H1 (cell line): ENCODE data around the gene CACNB2. TPM values are rescaled to one million over a fixed set of nuclear protein-coding genes. Genes with fewer than 3 reads are reported as not detected.
A peak's percentile ranks its signal among the peaks of the same experiment; 100 is the strongest.

Source experiments
- CTCF ChIA-PET: fragments of 300-600 bp; sonication (Branson Sonifier 250); formaldehyde crosslinking; loops from one replicate; lab custom pipeline; 2021; ENCODE audit not compliant: partially characterized antibody; lab: Charles Lee
- POLR2A ChIA-PET: fragments of 300-600 bp; sonication (Branson Sonifier 250); formaldehyde crosslinking; loops from one replicate; lab custom pipeline; 2021; ENCODE audit warnings: inconsistent platforms; ENCODE audit not compliant: partially characterized antibody; lab: Charles Lee
- DNase-seq, 2 experiments: peaks; one replicate each; pipeline versions ENCODE4 v3.0.0 to v3.0.0-alpha.2; 2010 to 2022; ENCODE audit warnings: low spot score in 2 of 2, low read depth in 1 of 2, mixed read lengths in 1 of 2
- FAIRE-seq: peaks from 2 replicates; lab custom pipeline; 2011; peaks lifted over from hg19 to GRCh38; lab: Jason Lieb, UNC
- H2AFZ ChIP-seq: 2 replicates; pipeline ENCODE4 v1.8.1; 2012; ENCODE audit warnings: low read length, inconsistent platforms
- H2AK5ac ChIP-seq: 2 replicates; pipeline ENCODE4 v1.6.1; 2013; ENCODE audit warnings: low read depth, low read length
- H2BK120ac ChIP-seq: replicated peaks from 2 replicates; pipeline ENCODE3; 2013; ENCODE audit warnings: low read depth, low read length, inconsistent platforms
- H2BK12ac ChIP-seq: 2 replicates; pipeline ENCODE4 v1.6.1; 2013; ENCODE audit warnings: low read depth, low read length
- H2BK15ac ChIP-seq: 2 replicates; pipeline ENCODE4 v1.6.1; 2013; ENCODE audit warnings: low read length
- H2BK20ac ChIP-seq: 2 replicates; pipeline ENCODE4 v1.6.1; 2013; ENCODE audit warnings: low read length
- H2BK5ac ChIP-seq: 2 replicates; pipeline ENCODE4 v1.6.1; 2013; ENCODE audit warnings: low read depth, low read length
- H3K14ac ChIP-seq: 2 replicates; pipeline ENCODE4 v1.6.1; 2013; ENCODE audit warnings: inconsistent platforms; ENCODE audit not compliant: insufficient read length
- H3K18ac ChIP-seq: 2 replicates; pipeline ENCODE4 v1.6.1; 2013; ENCODE audit warnings: low read length; ENCODE audit errors: extremely low read depth
- H3K23ac ChIP-seq: 2 replicates; pipeline ENCODE4 v1.6.1; 2013; ENCODE audit warnings: inconsistent platforms; ENCODE audit not compliant: insufficient read length
- H3K23me2 ChIP-seq: 2 replicates; pipeline ENCODE4 v1.6.1; 2013; ENCODE audit warnings: low read depth, low read length
- H3K27ac ChIP-seq: 2 replicates; pipeline ENCODE4 v1.6.1; 2011; ENCODE audit warnings: low read depth, low read length, inconsistent platforms
- H3K27me3 ChIP-seq, 4 experiments: replicated peaks in 1 of 4; 1 replicate in 1 of 4; 2 replicates in 3 of 4; pipeline versions ENCODE4 v1.6.1 to v1.8.1; 2011 to 2013; ENCODE audit warnings: low read length in 3 of 4, mild to moderate bottlenecking in 3 of 4, inconsistent platforms in 2 of 4, mixed read lengths in 2 of 4, moderate library complexity in 1 of 4; ENCODE audit not compliant: control insufficient read depth in 3 of 4, insufficient read depth in 3 of 4; ENCODE audit errors: extremely low read depth in 1 of 4
- H3K36me3 ChIP-seq, 4 experiments: 2 replicates each; pipeline versions ENCODE4 v1.6.1 to v1.8.1; 2011 to 2013; ENCODE audit warnings: mild to moderate bottlenecking in 4 of 4, low read length in 3 of 4, moderate library complexity in 2 of 4, control low read depth in 1 of 4, inconsistent platforms in 1 of 4; ENCODE audit not compliant: insufficient read depth in 4 of 4, control insufficient read depth in 2 of 4
- H3K4ac ChIP-seq: replicated peaks from 2 replicates; pipeline ENCODE3; 2013; ENCODE audit warnings: low read length, low read depth, mixed read lengths, inconsistent platforms; ENCODE audit not compliant: insufficient read length
- H3K4me1 ChIP-seq, 4 experiments: replicated peaks in 1 of 4; 1 replicate in 1 of 4; 2 replicates in 3 of 4; pipeline versions ENCODE4 v1.6.1 to v1.8.1; 2011 to 2013; ENCODE audit warnings: low read length in 3 of 4, inconsistent platforms in 2 of 4, mixed read lengths in 1 of 4; ENCODE audit not compliant: insufficient read depth in 4 of 4, control insufficient read depth in 3 of 4
- H3K4me2 ChIP-seq, 2 experiments: 2 replicates each; pipeline versions ENCODE4 v1.6.1 to v1.8.1; 2011 to 2013; ENCODE audit warnings: low read depth in 2 of 2, low read length in 2 of 2, control low read depth in 1 of 2, inconsistent platforms in 1 of 2, mild to moderate bottlenecking in 1 of 2; ENCODE audit not compliant: insufficient read depth in 1 of 2
- H3K4me3 ChIP-seq, 4 experiments: fragments of 200-600, 300-600 bp in 1 of 4; sonication (generic), shearing (Covaris generic), sonication (Bioruptor Twin) in 1 of 4; 2 replicates each; pipeline versions ENCODE4 v1.5.1 to v1.8.1; 2011 to 2016; ENCODE audit warnings: low read length in 4 of 4, low read depth in 3 of 4, control low read depth in 2 of 4, inconsistent platforms in 2 of 4, mild to moderate bottlenecking in 2 of 4, mixed read lengths in 1 of 4, moderate library complexity in 1 of 4; ENCODE audit not compliant: insufficient read depth in 2 of 4; ENCODE audit errors: extremely low read depth in 1 of 4
- H3K56ac ChIP-seq: replicated peaks from 2 replicates; pipeline ENCODE3; 2013; ENCODE audit warnings: low read depth, mild to moderate bottlenecking, mixed read lengths, low read length, inconsistent platforms; ENCODE audit not compliant: insufficient read length
- H3K79me1 ChIP-seq: 2 replicates; pipeline ENCODE4 v1.6.1; 2013; ENCODE audit warnings: low read depth, low read length, control low read depth
- H3K79me2 ChIP-seq, 2 experiments: 2 replicates each; pipeline versions ENCODE4 v1.6.1 to v1.8.1; 2012 to 2013; ENCODE audit warnings: low read length in 2 of 2, mild to moderate bottlenecking in 2 of 2, inconsistent platforms in 1 of 2; ENCODE audit not compliant: insufficient read depth in 2 of 2, control insufficient read depth in 1 of 2
- H3K9ac ChIP-seq, 4 experiments: replicated peaks in 1 of 4; 1 replicate in 1 of 4; 2 replicates in 3 of 4; pipeline versions ENCODE4 v1.6.1 to v1.8.1; 2011 to 2013; ENCODE audit warnings: low read depth in 3 of 4, low read length in 3 of 4, control low read depth in 2 of 4, mild to moderate bottlenecking in 2 of 4, moderate library complexity in 2 of 4, inconsistent platforms in 1 of 4; ENCODE audit errors: extremely low read depth in 1 of 4
- H3K9me3 ChIP-seq, 2 experiments: 2 replicates each; pipeline versions ENCODE4 v1.6.1 to v1.8.1; 2012 to 2013; ENCODE audit warnings: mild to moderate bottlenecking in 2 of 2, moderate library complexity in 2 of 2, control low read depth in 1 of 2, inconsistent platforms in 1 of 2, low read depth in 1 of 2, low read length in 1 of 2, mixed read lengths in 1 of 2; ENCODE audit not compliant: insufficient read depth in 2 of 2
- H4K20me1 ChIP-seq, 2 experiments: replicated peaks in 1 of 2; 2 replicates each; pipeline versions ENCODE3 to v1.8.1; 2011 to 2013; ENCODE audit warnings: inconsistent platforms in 2 of 2, low read length in 2 of 2, mild to moderate bottlenecking in 1 of 2; ENCODE audit not compliant: insufficient read depth in 2 of 2, control insufficient read depth in 1 of 2
- H4K5ac ChIP-seq: 2 replicates; pipeline ENCODE4 v1.6.1; 2013; ENCODE audit warnings: low read length, low read depth, mixed read lengths, inconsistent platforms; ENCODE audit not compliant: insufficient read length
- H4K8ac ChIP-seq: 2 replicates; pipeline ENCODE4 v1.8.0; 2013; ENCODE audit warnings: mild to moderate bottlenecking, moderate library complexity, low read length, inconsistent platforms; ENCODE audit not compliant: insufficient read depth; ENCODE audit errors: extremely low read depth
- H4K91ac ChIP-seq: replicated peaks from 2 replicates; pipeline ENCODE3; 2013; ENCODE audit warnings: low read length, mixed read lengths, inconsistent platforms; ENCODE audit not compliant: insufficient read length
- WGBS, 2 experiments: shearing (Covaris generic) in 1 of 2; methylation state at CpG; one replicate each; pipeline versions ENCODE4 v1.1.6 to v1.1.7; 2013 to 2015; ENCODE audit warnings: low lambda C conversion rate in 2 of 2, mixed read lengths in 2 of 2, inconsistent platforms in 1 of 2, low coverage in 1 of 2, missing lambda C conversion rate in 1 of 2; ENCODE audit not compliant: insufficient replicate concordance in 2 of 2, insufficient coverage in 1 of 2, insufficient read length in 1 of 2; ENCODE audit errors: extremely low coverage in 1 of 2, missing lambda C conversion rate in 1 of 2; 5-methylcytosine and 5-hydroxymethylcytosine counted together
- polyA plus RNA-seq, 7 experiments: library from polyadenylated mRNA; depleted of rRNA in 3 of 7; stranded (reverse) in 5 of 7; unstranded in 2 of 7; fragments of >200 nt in 5 of 7; fragments of 200-250 nt in 2 of 7; gene quantifications; 1 replicate in 5 of 7; 2 replicates in 1 of 7; 4 replicates in 1 of 7; pipeline versions ENCODE4 v1.2.1 to v1.2.3, GENCODE V29; 2011 to 2013; ENCODE audit warnings: missing spikeins in 2 of 7, mixed read lengths in 2 of 7
- total RNA-seq: library from RNA; stranded (reverse); fragmentation: NEBNext Ultra II Directional; extraction: Animal tissue kit (Norgen Biotek cat#: 25700); gene quantifications from 2 replicates; pipeline ENCODE4 v1.2.1, GENCODE V29; 2021

Gene CACNB2
- total and polyA plus RNA-seq, 2 of the 8 experiments (the other 6 are each of a cell fraction or from before 2014, with no cell fraction given) = 2.4 to 3.2 TPM

DNA sequence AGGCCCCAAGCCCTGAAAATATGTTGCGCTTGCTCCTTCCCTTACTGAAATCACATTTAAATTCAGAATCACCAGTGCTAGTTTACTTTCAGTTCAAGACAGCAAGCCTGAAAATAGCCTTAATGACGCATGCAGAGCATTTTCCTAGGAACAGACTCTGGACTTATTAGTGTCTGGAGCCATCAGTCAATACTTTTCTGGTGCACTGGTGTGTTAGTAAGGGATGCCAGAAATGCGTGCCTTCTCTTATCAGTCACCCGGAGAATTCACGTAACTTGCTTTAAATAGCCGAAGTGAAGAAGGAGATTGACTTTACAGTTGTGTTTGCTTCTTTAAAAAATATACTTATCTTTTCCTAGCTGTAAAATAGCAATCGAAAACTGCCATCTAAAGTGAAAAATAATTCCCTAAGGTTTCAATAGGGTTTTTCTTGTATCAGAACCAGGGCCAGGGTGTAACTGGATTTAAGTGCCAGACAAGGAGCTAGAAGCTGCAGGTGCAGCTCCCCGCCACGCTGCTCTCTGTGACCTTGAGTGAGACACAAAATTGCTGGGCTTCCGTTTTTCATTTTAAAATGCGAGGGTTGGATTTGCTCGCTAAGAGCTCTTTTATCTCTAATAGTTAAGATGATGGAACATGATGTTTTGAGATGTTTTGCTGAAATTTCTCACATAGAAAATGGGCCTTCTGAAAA lies 333.3 kb downstream of the CACNB2 start:
- POLR2A ChIA-PET = no interaction called here
- no peak overlapping the region for H3K9ac ChIP-seq

More for the DNA sequence above, 333.3 kb downstream of the CACNB2 start:
- Histone ChIP-seq H3K27ac (no peak overlapping the region), H3K56ac (no peak overlapping the region), H2AFZ (no peak overlapping the region), H2AK5ac (no peak overlapping the region), H2BK120ac (no peak overlapping the region), H2BK5ac (no peak overlapping the region), H4K91ac (no peak overlapping the region), H2BK15ac (no peak overlapping the region), H3K27me3 (no peaks in the 10 kb centered on the region), H4K5ac (no peak overlapping the region), H3K4me1 (peaks cover 0 to 8% (median 2%) of the 10 kb centered on the region in 4 experiments; a peak in 3 of 7 replicates), H3K4ac (no peak overlapping the region), H4K8ac (no peak overlapping the region), H2BK12ac (no peak overlapping the region), H3K23me2 (no peaks in the 10 kb centered on the region), H4K20me1 (no peaks in the 10 kb centered on the region), H3K4me3 (no peak overlapping the region), H3K9me3 (no peaks in the 10 kb centered on the region), H3K4me2 (no peak overlapping the region), H3K18ac (no peak overlapping the region), H3K79me2 (no peaks in the 10 kb centered on the region), H3K79me1 (no peaks in the 10 kb centered on the region), H3K23ac (no peak overlapping the region), H3K14ac (no peak overlapping the region), H3K36me3 (no peaks in the 10 kb centered on the region), H2BK20ac (no peak overlapping the region)
- CTCF ChIA-PET = interaction anchor here (0.9 to 3.3 kb wide), 5 partner anchors 9 to 124 kb away, joined by 3 to 11 read pairs (median 3); no protein-coding TSS in a partner anchor
- DNase-seq = no peak
- WGBS, 2 experiments = 88% methylated on average over 12 of the region's 12 CpGs; no CpG with 5 or more reads in 1 of the 2 experiments
- peak; percentile 36 for FAIRE-seq
